ENCODE measurements around the gene IFI27. TPM values are rescaled to one million over a fixed set of nuclear protein-coding genes. Genes with fewer than 3 reads are reported as not detected.

IFI27 gene
- total RNA-seq, 1 experiment from 2014 or later, result 766 TPM

DNA sequence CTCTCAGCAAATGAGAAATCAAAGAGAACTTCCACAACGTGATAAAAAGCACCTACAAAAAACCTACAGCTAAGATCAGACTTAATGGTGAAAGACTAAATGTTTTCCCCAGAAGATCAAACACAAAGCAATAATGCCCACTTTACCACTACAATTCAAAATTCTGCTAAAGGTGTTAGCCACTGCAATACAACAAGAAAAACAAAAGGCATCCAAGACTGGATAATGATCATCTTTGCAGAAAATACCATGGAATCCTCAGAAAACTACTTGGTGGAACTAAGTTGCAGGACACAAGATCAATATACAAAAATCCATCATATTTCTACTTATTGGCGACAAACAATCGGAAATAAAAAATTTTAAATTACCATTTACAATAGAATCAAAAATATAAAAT lies 36.0 kb upstream of the IFI27 start:
- CTCF ChIA-PET, result no interaction called here
- intact Hi-C loops (cut with micrococcal nuclease; ENCODE audit: unreplicated experiment), result no loop called here

DNA sequence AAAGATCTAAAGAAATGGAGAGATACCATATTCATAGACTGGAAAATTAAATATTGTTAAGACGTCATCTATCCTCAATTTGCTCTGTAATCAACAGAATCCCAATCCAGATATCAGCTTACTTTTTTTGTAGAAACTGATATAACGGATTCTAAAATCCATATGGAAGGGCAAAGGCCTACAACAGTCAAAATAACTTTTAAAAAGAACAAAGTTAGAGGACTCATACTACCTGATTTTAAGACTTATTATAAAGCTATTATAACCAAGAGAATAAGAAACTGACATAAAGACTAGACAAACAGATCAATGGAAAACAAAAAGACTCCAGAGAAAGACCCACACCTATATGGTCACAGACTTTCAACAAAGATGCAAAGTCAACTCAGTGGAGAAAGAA lies 35.5 kb upstream of the IFI27 start:
- DNase-seq, result no peak
- H3K9me3 Mint-ChIP-seq (ENCODE audit: low read depth, unreplicated experiment), result peaks cover 6% of the 10 kb centered on the region
- H3K27ac Mint-ChIP-seq (ENCODE audit: unreplicated experiment), result no peak overlapping the region
- H3K27me3 Mint-ChIP-seq (ENCODE audit: unreplicated experiment), result no peaks in the 10 kb centered on the region
- peaks cover 40% of the 10 kb centered on the region for H3K36me3 Mint-ChIP-seq (ENCODE audit: insufficient read depth, unreplicated experiment)
- TF ChIP-seq, protein P1, sequence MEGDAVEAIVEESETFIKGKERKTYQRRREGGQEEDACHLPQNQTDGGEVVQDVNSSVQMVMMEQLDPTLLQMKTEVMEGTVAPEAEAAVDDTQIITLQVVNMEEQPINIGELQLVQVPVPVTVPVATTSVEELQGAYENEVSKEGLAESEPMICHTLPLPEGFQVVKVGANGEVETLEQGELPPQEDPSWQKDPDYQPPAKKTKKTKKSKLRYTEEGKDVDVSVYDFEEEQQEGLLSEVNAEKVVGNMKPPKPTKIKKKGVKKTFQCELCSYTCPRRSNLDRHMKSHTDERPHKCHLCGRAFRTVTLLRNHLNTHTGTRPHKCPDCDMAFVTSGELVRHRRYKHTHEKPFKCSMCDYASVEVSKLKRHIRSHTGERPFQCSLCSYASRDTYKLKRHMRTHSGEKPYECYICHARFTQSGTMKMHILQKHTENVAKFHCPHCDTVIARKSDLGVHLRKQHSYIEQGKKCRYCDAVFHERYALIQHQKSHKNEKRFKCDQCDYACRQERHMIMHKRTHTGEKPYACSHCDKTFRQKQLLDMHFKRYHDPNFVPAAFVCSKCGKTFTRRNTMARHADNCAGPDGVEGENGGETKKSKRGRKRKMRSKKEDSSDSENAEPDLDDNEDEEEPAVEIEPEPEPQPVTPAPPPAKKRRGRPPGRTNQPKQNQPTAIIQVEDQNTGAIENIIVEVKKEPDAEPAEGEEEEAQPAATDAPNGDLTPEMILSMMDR (IDR thresholded peaks at IDR 0.05; ENCODE audit: unreplicated experiment), result no peak
- H3K4me3 Mint-ChIP-seq (ENCODE audit: low read depth, unreplicated experiment), result no peak overlapping the region
- BruUV-seq (replicated peaks), result no TSS peak
- peaks cover 26% of the 10 kb centered on the region for H3K4me1 Mint-ChIP-seq (ENCODE audit: low read depth, unreplicated experiment)
- CTCF ChIA-PET, result no interaction called here
- intact Hi-C loops (cut with micrococcal nuclease; ENCODE audit: unreplicated experiment), result no loop called here

More for the DNA sequence above, 36.0 kb upstream of the IFI27 start:
- TF ChIP-seq, protein P1 (IDR thresholded peaks at IDR 0.05; ENCODE audit: unreplicated experiment), result no peak
- Mint-ChIP-seq H3K27ac (ENCODE audit: unreplicated experiment) (no peak overlapping the region), H3K4me1 (ENCODE audit: low read depth, unreplicated experiment) (peaks cover 22% of the 10 kb centered on the region), H3K36me3 (ENCODE audit: insufficient read depth, unreplicated experiment) (peaks cover 35% of the 10 kb centered on the region), H3K27me3 (ENCODE audit: unreplicated experiment) (no peaks in the 10 kb centered on the region), H3K4me3 (ENCODE audit: low read depth, unreplicated experiment) (no peak overlapping the region), H3K9me3 (ENCODE audit: low read depth, unreplicated experiment) (peaks cover 6% of the 10 kb centered on the region)
- no peak for DNase-seq
- no TSS peak for BruUV-seq (replicated peaks)

DNA sequence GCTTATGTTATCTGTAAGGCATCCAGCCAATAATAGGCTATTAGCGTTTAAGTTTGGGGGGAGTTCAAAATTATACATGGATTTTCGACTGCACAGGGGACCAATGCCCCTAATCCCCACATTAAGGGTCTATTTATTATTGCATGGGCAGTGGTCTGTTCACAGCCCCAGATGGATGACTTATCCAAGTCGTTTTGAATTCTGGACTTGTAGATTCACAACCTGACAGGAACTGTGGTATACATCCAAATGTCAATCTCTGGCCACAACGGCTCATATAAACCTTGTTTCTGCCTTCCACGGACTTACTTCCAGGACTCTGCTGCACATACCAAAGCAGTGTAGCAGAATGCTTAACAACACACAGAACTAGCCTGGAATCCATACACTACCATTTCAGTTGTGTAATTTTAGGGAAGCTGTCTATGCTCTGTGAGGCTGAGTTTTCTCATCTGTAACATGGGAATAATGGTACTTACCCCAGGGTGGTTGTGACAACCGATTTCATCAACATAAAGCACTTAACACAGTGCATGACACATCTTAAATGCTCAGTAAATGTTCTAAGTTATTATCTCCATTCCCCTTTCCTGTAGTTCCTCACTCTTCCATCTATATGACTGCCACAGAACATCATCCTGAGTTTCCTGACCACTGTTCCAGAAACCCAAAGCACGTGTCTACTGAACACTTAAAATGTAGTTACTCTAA lies 33.3 kb upstream of the IFI27 start:
- Mint-ChIP-seq H3K27me3 (ENCODE audit: unreplicated experiment) (no peaks in the 10 kb centered on the region), H3K9me3 (ENCODE audit: low read depth, unreplicated experiment) (peaks cover 2% of the 10 kb centered on the region), H3K4me1 (ENCODE audit: low read depth, unreplicated experiment) (peaks cover 36% of the 10 kb centered on the region), H3K4me3 (ENCODE audit: low read depth, unreplicated experiment) (no peak overlapping the region), H3K36me3 (ENCODE audit: insufficient read depth, unreplicated experiment) (peaks cover 40% of the 10 kb centered on the region), H3K27ac (ENCODE audit: unreplicated experiment) (no peak overlapping the region)
- CTCF ChIA-PET, result no interaction called here
- BruUV-seq (replicated peaks), result no TSS peak
- intact Hi-C loops (cut with micrococcal nuclease; ENCODE audit: unreplicated experiment), result no loop called here
- no peak for DNase-seq
- TF ChIP-seq, protein P1 (IDR thresholded peaks at IDR 0.05; ENCODE audit: unreplicated experiment), result no peak

DNA sequence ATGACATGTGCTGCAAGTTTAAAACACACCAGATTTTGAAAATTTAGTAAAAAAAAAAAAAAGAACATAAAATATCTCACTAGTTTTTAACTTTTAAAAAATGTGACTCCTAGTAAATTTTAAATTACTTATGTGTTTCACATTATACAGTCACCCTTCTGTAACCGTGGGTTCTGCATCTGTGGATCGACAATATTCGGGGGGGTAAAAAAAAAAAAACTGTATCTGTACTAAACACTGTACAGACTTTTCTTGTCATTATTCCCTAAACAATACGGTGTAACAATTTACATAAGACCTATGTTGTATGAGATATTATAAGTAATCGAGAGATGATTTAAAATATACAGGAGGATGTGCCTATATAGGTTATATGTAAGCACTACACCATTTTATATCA lies 32.7 kb upstream of the IFI27 start:
- intact Hi-C loops (cut with micrococcal nuclease; ENCODE audit: unreplicated experiment), result no loop called here
- H3K27ac Mint-ChIP-seq (ENCODE audit: unreplicated experiment), result no peak overlapping the region
- peak overlapping the region; percentile 51 for H3K4me3 Mint-ChIP-seq (ENCODE audit: low read depth, unreplicated experiment)
- H3K27me3 Mint-ChIP-seq (ENCODE audit: unreplicated experiment), result no peaks in the 10 kb centered on the region
- CTCF ChIA-PET, result interaction anchor here (1.0 kb wide), 1 partner anchor 49 kb away, joined by 3 read pairs; no protein-coding TSS in a partner anchor
- DNase-seq, result no peak
- peaks cover 2% of the 10 kb centered on the region for H3K9me3 Mint-ChIP-seq (ENCODE audit: low read depth, unreplicated experiment)
- peaks cover 41% of the 10 kb centered on the region for H3K4me1 Mint-ChIP-seq (ENCODE audit: low read depth, unreplicated experiment)
- BruUV-seq (replicated peaks), result no TSS peak
- TF ChIP-seq, protein P1 (IDR thresholded peaks at IDR 0.05; ENCODE audit: unreplicated experiment), result no peak
- peaks cover 37% of the 10 kb centered on the region for H3K36me3 Mint-ChIP-seq (ENCODE audit: insufficient read depth, unreplicated experiment)

Data from Calu3 (cell line).